T-helper 9 cell (primary cell): ENCODE measurements around the gene DNAJC7.
"Not testable (repeated sequence)": the region's sequence is repeated elsewhere in the genome, so short reads cannot be mapped to it uniquely, and the experiment has no call there.

ENCODE experiments used
- DNase-seq: peaks from one replicate; pipeline ENCODE4 v3.0.0-alpha.2; 2020

Gene DNAJC7

GRCh38 chr17:41943492-41943891 is 73.7 kb downstream of the DNAJC7 start:
- no peak for DNase-seq

GRCh38 chr17:41942626-41943373 is 74.4 kb downstream of the DNAJC7 start:
- no peak for DNase-seq

GRCh38 chr17:41941168-41941567 is 76.1 kb downstream of the DNAJC7 start:
- DNase-seq: no peak

GRCh38 chr17:41939693-41940090 is 77.5 kb downstream of the DNAJC7 start:
- no peak for DNase-seq

- DNase-seq: no peak
Observed at GRCh38 chr17:41939044-41939692, 78.1 kb downstream of the DNAJC7 start.

- DNase-seq: no peak
Observed at GRCh38 chr17:41937970-41938954, 79.0 kb downstream of the DNAJC7 start.

- no peak for DNase-seq
Observed at GRCh38 chr17:41935641-41936040, 81.6 kb downstream of the DNAJC7 start.

- DNase-seq: no peak
Observed at GRCh38 chr17:41932816-41933389, 84.3 kb downstream of the DNAJC7 start.

GRCh38 chr17:41931715-41932114 is 85.5 kb downstream of the DNAJC7 start:
- DNase-seq: not testable (repeated sequence)

GRCh38 chr17:41930833-41931156 is 86.4 kb downstream of the DNAJC7 start:
- DNase-seq: not testable (repeated sequence)

GRCh38 chr17:41930009-41930832 is 87.0 kb downstream of the DNAJC7 start, which contains the start of gene ODAD4:
TSS of gene ODAD4 (plus strand) at chr17:41930617. CDS start at chr17:41930724, 107 bp downstream.
- DNase-seq: peak; percentile 94

GRCh38 chr17:41928693-41929251 is 88.5 kb downstream of the DNAJC7 start:
- DNase-seq: no peak
